NCI-H2107 (cell line): ENCODE data around the gene CHD9.

Experiments
- DNase-seq: peaks from one replicate; lab custom pipeline; 2025; lab: John Stamatoyannopoulos, UW

Gene CHD9

DNA sequence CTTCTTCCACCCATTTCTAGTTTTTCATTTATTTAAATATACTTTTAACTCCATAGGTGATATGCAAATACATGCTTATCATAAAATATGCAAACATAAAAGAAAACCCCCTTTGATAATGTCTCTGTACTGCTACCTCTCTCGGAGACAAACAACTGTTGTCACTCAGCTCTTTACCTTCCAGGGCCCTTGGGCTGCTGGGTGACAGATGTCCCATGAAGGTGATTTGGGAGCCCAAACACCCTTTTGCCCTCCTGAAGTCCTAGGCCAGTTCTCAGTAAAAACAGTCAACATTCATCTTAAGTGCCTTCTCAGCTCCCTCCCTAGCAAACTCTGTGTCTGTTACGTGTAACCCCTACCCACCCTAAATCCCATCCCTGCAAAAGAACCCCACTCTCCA is 37.5 kb downstream of the CHD9 start:
- no peak for DNase-seq

DNA sequence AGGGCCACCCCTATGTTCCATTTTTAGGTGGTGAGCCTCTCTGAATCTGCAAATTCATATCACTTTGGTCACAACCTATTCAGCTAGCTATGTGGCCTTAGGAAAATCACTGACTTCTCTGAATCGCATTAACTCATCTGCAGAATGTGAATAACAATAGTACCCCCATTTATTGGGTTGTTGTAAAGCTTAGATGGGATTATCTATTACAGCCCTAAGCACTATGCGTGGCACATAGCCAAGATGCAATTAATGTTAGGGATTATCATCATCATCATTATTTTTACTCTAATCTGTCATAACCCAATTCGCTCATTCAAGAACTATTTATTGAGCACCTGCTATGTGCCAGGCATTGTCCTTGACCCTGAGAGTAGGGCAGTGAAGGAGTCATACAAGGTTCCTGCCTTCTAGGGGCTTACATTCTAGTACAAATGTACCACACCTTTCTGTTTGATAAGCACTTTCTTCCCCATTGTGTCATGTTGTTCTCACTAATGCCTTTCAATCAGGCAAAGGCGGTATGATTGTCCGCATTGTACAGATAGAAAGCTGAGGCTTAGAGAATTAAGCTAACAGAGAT is 38.5 kb downstream of the CHD9 start:
- no peak for DNase-seq

DNA sequence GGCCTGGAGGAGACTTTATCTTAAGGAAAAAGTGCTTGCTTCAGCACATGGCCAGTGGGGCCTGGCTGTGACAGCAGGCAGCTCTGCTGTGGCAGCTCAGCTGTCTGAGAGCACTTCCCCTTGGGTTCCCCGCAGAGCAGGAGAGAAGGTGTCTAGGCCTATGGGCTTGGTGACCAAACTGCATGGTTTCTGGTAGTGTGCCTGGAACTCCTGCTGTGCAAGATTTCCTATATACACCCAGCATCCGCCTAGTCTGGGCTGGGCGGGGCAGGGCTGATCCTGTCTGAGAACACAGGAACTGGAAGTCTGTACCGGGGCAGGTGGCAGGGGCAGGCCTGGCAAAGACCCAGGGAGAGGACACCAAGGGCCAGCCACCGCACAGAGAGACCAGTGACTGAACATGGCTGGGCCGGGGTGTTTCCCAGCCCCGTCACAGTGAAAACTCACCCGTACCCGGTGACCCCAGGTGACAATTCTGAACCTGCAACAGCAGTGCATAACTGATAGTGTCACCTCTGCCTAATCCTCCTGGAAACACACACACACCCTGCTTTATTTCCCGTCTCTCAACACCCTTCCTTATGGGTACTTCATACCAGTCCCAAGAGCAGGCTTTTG is 39.3 kb downstream of the CHD9 start:
- DNase-seq = peak; percentile 12

DNA sequence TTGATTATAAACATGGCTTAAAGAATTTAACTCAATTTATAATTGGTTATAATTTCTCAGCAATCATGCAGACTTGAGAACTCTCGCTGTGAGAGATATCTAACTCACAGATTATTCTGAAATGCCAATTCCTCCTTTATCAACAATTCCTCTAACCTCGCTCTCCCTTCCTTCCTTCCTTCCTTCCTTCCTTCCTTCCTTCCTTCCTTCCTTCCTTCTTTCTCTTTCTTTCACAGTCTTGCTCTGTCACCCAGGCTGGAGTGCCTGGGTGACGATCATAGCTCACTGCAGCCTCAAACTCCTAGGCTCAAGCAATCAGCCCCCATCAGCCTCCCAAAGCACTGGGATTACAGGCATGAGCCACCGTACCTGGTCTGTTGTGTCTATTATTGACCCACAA is 42.4 kb downstream of the CHD9 start:
- no peak for DNase-seq

DNA sequence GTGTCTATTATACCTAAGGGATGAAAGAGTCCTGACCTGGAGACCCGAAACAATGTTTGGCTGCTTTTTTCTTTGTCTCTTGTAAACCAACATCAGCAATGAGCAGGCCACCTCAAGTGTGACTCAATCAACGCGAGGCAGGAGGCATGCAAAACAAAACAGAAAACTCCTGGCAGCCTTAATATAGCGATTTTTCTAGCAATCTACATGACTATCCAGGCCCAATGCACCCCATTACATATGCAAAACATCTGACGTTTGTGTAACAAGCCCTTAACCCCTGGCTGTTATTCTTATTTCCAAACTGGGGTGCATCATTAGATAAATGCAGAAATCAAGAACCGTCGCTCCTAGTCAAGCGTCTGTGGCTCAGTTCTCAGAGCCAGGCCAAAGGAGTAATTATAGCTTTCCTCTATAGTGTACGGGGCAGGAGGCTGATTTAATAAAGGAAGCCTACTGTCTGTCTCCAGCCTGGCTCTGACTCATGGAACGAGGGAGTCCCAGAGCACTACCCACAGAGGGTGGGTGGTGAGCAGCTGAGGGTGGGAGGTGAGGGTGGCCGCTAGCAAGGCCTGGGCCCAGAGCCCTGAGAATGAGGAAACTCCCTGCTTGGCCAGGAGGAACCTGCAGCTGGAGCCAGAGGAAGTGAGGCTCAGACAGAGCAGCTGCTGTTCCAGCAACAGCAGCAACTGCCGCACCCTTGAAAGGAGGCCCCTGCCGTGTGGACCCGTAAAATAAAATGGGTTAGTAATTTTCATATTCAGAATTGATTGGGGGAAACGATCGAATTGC is 43.9 kb downstream of the CHD9 start:
- DNase-seq = peak; percentile 34

DNA sequence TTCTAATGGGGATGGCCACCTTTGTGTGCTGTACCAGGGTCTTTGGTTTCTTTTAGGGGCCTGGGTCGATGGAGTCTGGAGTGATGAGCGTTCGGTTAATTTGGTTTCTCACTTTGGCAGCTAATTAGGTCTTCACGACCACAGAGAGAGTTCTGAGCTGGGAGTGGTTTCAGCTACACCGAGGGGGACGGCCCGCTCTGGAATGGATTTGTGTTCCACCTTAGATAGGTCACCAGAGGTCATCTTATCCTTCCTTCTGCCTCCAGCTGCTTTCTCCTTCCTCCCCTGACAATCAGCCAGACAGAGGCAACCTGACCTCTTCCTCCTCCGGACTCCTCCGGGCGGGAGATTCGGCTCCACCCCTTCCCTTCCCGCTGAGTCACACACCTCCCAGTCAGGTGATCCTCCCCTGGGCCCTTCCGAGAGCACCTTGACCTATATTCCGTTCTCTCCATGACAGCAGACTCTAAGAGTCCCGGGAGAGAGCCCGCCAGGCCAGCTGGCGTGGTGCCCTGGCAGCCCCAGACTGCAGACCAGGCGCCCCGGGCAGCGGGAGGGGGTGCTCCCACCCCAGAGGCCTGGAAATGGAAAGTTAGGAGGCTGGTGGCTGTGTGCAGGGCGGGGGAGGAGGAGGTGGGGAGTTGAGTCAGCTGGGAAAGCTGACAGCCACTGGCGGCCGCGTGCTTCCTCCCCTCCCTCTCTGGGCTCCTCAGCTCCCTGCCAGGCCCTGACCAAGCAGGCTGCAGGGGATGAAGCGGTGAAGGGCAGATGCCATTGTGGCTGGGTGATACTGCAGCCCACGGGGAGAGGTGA is 44.7 kb downstream of the CHD9 start:
- DNase-seq = peak; percentile 92

DNA sequence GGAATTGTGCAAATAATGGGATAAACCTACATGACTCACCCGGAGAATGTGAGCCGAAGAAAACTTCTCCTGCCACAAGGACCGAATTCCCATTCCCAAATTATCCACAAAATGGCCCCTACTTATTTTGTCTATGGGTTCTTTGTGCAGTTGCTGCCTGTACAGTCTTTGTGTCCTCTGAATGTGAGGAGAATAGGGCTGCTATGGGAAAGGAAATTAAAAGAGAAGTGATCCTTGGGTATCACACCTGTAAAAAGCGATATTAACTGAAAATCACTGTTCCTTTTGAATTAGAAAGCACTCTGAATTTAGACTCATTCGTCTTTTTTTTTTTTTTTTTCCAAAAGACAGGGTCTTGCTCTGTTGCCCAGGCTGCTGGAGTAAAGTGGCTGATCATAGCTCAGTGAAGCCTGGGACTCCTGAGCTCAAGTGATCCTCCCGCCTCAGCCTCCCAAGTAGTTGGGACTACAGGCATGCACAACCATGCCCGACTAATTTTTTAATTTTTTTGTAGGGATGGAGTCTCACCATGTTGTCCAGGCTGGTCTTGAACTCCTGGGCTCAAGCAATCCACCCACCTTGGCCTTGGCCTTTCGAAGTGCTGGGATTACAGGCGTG is 45.4 kb downstream of the CHD9 start:
- no peak for DNase-seq

DNA sequence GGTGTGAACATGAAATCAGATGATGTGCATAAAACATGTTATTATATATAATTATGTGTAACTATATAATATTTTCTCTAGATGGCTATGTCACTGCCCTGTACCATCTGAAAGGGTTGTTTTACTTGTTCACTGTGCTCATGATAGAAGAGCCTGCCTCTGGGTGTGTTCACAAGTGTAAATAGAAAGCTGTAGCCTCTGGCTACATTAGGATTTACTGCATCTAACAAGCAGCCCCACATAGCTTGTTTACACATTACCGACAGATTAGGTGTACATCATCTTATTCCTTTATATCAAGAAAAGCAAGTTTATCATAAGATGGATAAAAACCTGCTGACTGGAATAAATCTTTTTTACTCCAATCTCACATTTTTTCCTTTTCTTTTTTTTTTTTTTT is 46.1 kb downstream of the CHD9 start:
- DNase-seq = no peak

DNA sequence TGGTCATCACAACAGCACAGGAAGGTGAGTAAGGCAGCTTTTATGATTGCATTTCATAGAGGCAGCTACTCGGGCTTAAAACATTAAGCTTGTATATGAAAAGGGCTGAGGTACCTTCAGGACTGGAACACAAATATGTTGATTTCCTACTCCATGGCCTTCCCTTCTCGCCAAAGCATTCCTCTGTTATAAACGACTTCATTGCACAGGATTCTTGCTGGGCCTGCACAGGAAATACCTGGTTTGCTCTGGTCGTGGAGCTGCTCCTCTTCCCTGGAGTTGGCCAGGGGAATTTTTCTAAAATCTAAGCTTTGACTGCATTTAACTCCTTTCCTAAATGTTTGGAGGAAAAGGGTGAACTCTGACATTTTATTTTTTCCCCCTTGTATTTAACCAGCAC is 49.0 kb downstream of the CHD9 start:
- no peak for DNase-seq

DNA sequence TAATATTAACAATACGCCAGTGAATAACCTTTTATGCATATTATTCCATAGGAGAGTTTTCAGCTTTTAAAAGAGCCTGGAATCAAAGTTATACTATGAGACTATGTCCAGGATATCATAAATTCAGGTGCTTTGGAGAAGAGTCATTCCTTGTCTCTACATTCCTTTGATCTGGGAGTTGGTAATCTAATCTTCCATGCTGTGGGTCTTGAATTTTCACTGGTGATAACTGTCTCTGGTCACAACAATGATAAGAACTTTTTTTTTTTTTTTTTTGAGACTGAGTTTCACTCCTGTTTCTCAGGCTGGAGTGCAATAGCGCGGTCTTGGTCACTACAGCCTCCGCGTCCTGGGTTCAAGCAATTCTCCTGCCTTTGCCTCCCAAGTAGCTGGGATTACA is 50.8 kb downstream of the CHD9 start:
- DNase-seq = no peak

DNA sequence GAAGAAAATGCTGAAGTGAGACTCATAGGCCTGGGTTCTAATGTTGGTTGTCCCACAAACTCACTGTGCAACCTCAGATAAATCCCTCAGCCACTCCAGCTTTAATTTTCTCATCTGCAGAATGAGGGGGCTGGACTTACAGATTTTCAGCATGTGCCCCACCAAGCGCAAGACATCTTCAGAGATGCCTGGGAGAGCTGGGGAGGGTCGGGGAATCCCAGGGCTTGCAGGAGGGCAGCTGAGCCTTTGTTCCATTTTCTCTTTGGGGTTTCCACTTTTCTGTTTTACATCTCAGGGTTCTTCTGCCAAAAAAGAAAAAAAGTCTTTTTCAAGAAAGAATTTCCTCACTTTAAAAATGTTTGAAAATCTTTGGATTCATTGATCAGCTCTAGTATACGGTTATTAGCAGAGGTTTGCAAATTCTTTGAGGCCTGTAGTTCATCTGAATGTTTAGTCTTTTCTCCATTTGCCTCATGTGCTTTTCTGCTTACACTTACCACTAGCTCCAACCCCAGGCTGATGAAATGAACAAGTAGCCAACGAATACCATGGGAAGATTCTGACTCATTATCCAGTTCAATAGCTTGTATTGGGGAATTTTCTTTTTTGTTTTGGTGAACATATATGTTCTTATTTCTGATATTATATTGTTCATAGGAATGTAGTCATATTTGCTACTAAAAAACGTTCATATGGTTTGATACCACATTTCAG is 56.4 kb downstream of the CHD9 start:
- DNase-seq = no peak

DNA sequence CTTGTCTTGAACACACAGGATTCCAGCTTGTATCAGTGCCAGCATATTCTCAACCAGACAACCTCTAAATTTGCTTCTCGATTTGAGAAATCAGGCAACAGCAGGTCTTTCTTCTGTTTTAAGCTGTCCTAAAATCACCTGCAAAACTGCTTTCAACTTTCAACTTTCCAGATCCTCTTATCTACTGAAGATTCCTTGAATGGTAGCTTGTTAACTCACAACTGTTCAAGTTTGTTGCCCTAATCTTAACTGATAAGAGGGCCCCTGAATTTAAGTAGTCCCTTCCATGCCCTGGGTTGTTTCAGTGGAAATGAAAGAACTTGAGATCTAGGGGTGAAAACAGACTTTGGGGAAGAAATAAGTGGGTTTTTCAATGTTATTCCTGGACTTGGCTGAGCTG is 57.2 kb downstream of the CHD9 start:
- DNase-seq = no peak

DNA sequence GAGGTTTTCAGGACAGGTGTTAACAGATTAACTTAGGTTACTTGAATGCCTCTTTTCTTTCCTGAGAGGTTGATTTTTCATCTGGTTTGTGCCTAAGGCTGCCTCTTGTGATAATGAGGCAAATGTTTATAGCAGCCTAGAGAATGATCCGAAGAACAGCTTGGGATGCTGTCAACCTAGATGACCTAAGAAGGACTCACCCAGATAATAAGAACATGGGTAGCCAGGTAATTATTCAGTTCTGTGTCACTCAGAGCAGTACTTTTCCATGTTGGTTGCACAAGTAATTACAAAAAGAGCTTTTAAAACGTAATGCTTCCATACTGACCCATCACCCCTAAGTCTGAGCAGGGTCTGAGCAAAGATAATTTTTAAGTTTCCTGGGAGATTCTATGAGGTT is 60.3 kb downstream of the CHD9 start:
- no peak for DNase-seq

DNA sequence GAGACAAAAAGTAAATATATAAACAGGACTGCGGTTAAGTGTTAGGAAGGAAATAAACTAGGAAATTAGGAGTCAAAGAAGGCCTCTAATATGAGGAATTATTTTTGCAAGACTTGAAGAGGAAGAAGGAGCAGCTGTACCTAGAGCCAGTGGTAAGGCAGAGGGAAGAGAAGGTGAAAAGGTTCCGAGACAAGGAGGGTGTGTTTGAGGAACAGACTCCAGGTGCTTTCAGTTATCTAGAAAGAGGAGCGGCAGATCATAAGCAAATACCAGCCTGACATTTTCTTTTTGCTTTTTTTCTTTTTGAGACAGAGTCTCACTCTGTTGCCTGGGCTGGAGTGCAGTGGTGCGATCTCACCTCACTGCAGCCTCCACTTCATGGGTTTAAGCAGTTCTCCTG is 61.0 kb downstream of the CHD9 start:
- DNase-seq = no peak

DNA sequence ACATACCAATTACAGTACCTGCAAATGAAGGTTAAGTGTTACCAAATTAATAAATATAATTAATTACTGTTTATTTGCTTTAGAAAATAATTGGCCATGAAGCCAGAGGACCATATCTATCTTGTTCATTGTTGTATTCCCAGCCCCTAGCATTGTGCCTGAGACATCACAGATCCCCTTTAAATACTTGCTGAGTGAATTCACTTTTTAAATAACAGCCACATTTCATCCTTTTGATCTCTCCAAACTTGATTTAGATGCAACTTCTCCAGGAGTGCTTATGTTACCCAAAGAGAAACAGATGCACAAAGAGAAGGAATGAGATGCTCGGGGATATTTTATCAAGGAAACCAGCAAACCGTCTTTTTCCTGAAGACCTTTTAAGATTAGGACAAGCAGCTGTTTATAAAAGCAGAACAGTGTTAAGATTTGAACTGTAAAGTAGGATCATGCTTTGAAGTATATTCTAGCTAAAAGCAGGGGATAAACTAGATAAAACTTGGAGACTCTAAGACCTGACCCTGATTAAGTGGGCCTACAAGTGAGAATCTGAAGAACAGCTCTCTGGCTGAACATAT is 66.3 kb downstream of the CHD9 start:
- DNase-seq = no peak

DNA sequence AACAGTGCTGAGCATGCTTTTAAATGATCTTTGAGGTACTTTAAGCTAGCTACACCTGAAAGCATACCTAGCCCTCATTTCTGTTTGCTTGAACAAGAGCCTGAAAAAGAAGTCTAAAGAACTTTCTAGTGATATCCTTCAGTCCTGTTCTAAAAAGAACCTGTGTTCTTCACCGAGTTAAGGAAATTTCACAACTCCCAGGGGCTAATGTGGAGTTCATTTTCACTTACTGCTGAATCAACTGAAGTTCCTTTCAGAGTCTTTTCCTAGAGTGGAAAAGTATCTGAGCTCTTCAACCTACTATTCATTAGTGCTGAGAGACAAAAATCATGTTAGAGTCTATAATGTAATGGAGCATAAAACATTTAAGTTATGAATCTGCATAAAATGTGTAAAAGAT is 66.9 kb downstream of the CHD9 start:
- DNase-seq = no peak

DNA sequence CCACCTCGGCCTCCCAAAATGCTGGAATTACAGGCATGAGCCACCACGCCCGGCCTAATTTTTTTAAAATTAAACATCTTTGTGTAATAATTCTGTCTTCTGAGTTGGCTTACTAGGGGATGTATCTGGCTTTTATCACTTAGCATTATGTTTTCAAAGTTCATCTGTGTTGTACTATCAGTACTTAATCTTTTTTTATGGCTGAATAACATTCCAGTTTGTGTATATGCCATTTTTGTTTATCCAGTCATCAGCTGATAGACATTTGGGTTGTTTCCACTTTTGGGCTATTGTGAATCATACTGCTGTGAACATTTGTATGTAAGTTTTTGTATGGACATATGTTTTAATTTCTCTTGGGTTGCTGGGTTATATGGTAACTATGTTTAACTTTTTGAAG is 69.0 kb downstream of the CHD9 start:
- DNase-seq = no peak

DNA sequence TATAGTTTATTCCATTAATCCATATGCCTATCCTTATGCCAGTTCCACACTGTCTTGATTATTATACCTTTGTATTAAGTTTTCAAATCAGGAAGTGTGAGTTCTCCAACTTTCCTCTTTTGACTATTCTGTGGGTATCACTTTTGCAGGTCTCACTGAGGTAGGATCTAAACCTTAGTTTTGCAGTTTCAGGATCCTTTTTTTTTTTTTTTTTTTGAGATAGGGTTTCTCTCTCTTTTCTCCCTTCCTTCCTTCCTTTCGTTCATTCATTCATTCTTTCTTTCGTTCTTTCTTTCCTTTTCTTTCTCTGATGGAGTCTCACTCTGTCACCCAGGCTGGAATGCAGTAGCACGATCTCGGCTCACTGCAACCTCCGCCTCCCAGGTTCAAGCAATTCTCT is 71.6 kb downstream of the CHD9 start:
- no peak for DNase-seq

DNA sequence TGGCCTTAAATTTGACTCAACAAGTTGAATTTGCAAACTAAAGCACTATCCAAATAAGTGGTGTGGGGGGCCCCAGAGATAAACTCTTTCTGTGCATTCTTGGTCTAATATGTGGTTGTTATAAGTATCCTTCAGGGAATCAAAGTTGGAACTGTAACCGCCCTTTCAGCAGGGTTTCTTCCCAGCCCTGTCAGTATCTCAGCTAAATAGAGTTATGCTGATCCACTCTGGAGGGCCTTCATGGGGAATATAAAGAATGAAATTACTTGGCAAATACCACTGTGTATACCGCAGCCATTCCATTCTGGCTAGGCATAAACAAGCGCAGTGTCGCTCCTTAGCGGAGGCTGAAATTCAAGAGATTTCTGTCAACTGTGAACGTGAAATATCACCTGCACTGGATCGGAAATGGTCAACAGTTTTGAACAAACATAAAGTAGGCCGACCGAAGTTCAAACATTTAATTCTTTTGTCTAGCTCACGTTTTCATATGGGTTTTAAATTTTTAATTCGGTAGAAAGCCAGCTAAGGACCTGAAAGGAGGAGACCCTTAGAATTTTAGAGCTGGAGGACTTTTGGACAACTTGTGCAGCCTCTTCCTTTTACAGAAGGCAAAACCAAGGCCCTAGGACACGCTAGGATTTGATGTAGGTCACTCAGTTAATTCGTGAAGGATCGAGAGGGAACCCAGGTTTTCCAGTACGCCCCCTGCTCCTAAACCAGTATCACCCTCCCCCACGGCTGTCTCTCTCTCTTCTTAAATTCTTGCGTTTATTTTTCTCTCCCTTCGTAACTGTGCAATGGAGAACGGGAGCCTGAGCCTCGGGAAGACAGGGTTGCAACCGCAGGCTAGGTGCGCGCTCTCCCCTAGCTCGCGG is 74.7 kb downstream of the CHD9 start:
- no peak for DNase-seq
